HG03520 (cell line): Measurements from ENCODE around the gene PUM2.

Experiments used
- ATAC-seq: cut with Tn5 transposase; IDR thresholded peaks from one replicate; pipeline ENCODE4 v1.9.1; 2021; ENCODE audit warnings: mild to moderate bottlenecking, moderate library complexity; ENCODE audit not compliant: unreplicated experiment

PUM2 gene

DNA sequence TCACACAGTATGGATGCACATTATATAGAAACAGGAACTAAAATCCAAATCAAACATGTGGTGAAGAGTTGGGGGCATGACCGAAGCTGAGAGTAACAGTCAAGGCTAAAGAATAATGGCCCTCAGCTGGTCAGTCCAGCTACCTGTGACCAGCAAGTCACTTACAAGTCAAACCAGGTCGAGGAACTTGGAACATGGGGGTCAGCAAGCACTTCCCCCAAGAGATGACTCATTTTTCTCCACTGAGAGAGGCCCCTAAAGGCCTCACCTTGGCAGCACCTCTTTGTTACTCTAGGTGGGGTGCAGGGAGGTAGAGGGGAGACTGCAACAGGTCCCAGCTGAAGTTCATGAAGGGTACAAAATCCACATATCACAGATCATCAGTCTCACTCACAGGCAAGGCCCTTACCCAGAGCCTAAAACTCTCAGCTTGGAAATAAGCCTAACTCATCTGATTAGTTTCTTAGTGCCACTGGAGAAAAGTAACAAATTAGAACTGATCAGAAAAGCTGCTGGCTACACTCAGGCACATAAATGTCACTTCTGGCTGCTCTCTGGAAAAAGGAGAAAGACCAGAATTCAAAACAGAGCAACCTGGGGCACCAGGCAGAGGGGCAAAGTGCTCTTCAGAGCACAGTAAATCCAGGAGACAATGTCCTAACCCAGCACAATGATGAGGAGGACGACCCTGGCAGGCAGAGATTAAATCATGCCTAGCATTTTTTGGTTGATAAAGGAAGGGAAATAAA is 129.7 kb downstream of the PUM2 start:
- no peak for ATAC-seq

DNA sequence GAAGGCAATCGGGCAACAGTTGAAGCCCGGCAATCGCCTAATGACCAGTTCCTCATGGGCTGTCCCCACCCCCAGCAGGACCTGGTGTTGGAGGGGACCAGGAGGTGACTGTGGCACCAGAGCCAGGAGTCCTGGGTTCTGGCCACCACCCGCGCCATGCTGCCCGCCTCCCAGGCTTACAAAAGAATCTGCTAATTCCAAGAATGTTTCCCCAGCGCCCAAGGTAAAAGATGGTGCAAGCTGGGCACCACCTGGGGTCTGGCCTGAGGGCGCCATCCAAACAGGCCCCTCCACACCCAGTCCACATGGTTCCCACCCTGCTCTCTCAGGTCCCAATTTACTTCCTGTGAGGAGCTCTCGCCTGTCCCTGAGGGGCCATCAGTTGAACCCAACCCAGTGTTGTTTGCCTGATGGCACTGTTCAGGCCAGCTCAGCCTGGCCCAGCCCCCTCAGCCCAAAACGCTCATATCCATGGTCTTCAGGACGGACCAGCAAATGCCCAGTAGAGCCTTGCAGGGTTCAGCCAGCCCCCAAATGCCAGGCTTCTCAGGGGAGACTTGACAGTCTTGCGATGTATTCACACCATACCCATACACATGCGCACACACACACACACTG is 130.8 kb downstream of the PUM2 start:
- no peak for ATAC-seq

DNA sequence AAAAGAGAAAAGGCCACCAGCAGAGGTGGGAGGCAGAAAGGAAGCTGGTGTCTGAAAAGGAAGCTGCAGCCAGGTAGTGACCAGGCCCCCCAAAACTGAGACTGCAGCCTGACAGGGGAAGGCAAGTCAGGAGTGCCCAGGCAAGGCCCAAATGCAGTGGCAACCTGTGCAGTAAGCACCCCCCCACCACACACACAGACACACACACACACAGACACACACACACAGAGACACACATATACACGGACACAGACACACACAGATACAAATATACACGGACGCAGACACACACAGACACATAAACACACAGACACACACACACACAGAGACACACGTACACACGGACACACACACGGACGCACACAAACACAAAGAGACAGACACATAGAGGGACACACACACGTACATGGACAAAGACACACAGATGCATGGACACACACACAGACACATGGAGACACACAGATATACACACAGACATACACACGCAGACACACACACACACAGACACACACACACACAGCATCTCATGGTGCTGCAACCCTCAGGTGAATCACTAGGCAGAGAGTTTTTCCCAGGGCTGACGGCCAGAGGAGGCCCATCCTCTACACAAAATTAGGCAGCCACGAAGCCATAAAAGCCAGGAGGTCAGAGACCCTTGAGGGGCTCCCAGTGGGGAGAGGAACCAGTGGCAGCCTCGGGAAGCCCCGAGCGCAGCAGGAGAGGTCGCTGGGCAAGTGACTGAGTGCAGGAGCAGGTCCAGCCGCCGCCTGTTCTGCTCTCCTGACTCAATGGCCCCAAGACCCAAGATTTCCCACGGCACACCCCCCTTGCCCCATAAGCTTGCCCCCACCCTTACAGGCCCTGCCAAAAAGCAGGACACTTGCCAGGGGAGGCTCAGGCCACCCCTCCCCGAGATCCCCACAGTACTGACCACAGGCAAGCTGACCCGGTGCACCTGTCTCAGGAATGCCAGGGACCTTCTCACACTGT is 132.0 kb downstream of the PUM2 start:
- no peak for ATAC-seq

DNA sequence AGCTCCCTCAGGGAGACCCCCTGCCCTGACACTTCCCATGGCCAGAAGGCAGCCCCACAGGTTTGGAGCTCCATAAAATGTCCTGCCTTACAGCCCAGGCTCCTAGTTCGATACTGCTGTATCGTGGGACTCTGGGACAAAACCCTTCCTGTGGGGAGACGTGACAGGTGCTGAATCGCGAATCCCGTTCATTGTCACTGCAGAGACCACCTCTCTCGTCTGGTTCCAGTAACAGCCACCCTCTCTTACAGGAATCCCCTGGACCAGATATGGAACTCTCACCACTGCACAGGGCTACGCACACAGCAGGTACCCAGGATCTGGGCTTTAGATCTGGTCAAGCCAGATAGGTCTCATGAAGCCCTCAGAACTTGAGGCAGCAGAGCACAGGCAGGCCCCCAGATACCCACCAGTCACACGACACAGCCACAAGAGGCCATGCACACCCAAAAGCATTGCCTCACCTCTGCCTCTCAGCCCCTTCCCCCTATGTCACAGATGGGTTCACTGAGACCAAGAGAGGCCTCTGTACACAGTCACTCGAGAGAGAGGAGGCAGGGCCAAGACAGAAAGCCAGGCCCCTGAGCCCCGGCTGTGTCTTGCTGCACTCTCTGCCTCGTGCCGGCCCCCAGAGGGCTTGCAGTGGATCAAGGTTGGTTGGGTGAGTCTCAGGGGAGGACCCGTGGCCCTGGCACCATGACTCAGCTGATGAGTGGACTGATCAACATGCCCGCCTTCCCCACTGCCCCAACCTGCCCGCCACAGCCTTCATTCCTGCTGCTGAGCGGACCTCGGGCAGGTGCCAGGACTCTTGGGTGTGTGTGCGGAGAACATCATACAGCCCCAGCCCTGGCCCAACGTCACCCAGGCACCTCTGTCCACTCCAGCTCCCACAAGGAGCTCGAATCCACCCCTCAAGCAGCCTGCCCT is 133.3 kb downstream of the PUM2 start:
- ATAC-seq, result no peak

DNA sequence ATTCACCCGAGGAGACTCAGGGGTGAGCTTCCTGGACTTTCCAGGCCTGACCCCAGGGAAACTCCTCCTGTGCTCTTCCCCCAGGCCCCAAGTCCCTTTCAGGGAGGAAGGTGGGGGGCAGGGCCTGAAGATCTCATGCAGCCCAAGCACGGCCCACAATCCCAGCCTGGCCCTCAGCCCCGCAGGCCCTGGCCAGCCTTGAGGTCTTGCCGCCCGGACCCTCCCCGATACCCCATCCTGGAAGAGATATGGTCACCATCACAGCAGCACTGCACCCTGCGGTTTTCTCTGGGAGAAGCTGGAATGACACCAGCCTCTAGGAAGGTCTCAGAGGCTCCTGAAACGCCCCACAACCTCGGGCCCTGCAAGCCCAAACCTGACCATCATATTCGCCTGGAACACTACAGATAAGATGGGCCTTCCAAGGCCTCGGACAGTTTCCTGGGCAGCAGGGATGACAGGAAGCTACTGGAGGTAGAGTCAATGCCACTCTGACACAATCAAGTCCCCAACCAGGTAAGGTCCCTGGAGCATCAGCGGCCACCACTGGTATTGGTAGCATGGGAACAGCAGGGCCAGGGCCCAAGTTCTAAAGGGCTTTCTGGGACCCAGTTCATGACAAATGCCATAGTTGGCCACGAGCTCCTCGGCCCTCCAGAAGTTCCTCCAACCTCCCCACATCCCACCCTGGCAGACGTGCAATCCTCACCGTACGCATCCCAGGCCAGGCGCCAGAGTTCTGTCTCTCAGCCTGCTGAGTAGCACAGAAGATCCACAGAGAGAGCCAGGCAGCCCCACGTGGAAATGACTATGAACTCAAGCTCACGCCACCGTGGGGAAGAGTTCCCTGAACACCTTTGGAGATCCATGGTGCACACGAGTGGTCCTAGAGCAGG is 134.3 kb downstream of the PUM2 start:
- ATAC-seq, result no peak

DNA sequence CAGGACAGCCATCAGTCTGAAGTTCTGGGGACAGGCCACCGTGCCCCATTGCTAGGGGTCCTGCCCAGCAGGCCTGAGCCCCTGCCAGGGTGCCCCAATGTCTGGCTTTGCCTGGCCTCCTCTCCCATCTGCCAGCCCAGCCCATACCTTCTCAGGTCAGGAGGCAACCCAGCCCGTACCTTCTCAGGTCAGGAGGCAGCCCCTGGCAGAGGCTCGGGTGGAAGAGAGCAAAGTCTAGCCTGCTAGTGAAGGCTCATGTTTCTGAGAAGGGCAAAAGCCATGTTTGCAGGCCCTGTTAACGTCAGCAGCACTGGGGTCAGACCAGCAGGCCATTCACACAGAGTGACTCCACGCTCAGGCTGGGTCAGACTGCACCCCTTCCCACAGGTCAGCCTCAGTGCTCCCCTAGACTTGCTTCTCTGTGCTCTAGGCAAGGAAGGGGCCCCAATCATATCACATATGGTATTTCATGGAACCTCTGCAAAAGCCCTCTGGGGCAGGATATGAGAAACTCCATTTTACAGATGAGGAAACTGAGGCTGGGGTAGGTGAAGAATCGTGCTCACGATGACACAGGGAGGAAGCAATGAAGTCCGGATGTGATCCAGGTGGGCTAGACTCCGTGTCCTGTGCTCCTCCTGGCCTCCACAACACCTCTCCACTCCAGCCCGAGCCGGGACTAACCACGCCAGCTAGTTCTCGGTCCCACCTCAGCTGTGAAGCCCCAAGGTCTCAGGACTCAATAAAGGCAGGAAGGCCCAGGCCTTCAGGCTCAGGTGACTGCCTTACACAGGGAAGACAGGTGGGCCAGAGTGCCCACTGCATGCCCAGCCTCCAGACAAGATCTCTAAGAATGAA is 135.2 kb downstream of the PUM2 start:
- no peak for ATAC-seq

DNA sequence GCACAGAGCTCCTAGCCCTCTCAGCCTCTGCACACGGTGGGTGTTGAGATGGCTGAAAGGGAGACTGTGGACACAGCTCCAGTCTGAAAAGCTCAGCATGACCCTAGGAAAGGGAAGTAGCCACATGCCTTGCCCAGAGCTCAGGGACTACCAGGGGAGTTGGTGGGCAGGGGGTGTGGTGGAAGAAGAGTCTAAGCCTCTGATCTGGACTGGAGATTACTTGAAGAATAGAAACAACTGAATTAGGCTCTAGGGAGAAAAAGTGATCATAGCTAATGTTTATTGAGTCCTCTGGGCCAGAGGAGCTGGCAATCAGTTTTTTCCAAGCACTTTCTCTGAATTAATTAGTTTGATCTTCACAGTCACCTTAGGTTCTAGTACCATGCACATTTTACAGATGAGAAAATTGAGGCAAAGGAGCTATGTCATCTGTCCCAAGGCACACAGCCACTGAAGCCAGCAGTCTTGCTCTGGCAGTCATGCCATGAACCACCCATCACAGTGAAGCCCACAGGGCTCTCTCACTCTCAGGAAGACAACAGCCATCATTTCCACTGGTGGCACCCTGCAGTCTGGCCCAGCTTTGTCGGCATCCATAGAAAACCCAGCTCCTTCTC is 136.0 kb downstream of the PUM2 start:
- ATAC-seq, result no peak

DNA sequence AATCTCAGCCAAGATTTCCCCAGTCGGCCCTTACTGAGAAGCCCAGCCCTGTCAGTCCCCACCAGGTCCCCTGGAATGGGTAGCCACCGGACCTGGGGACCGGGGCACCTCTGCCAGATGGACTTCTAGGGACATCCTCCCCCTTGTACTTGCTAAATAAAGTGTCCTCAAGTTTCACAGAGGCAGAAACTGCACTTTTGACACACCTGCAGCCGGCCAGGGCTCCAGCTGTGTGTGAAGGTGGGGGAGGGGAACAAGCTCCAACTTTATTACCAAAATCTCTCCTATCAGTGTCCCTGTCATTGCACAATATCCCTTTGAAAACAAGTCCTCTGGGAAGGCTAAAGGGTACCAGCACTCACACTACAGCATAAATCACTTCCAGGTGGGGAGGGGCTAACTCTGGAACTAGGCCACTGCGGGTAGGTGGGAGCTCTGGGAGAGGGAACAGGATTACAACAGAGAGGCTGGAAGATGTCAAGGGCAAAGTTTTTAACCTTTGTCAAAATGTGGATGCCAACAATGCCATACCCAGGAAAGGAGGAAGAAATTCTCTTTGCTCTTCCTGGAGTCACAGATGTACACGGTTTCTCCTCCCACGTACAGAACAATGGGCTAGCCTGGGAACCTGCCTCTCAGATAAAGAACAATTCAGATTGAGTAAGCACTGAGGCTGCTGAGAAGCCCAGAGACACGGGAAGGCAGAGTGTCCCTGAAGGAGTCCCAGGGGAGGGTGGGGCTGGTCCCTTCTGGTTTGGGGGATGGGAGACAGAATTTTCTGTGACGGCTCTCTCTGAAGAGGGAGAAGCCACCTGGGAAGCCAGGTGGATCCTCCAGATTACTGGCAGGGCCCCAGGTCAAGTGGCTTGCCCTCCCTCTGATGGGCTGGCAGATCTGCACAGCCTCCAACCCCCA is 136.7 kb downstream of the PUM2 start:
- ATAC-seq, result no peak

DNA sequence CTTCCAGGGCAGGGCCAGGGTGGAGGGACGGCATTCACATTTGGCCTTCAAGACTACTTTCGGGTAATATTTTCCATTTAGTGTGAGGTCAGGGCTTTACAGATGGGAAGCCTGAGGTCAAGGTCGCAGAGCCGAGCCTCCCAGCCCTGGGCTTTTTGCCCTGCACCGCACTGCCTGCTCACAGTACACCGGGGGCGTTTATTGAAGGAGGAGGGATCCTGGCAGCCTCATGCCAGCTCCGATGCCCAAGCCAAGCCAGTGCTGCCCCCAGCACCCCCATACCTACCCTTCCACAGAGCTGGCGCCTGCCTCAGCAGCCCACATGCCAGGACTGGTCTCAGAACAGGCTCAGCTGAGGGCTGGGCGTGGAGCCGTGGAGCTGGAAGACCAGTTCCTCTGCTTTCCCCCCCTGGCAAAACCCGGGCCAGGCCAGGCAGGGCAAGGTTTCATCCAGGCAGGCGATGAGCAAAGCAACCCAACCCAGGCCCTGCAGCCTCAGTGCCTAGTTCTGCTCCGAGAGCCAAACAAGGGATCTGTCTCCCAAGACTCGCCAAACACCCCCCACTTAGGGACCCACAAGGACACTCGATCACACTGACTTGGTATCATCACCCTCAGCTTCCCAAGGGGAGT is 137.7 kb downstream of the PUM2 start:
- no peak for ATAC-seq

DNA sequence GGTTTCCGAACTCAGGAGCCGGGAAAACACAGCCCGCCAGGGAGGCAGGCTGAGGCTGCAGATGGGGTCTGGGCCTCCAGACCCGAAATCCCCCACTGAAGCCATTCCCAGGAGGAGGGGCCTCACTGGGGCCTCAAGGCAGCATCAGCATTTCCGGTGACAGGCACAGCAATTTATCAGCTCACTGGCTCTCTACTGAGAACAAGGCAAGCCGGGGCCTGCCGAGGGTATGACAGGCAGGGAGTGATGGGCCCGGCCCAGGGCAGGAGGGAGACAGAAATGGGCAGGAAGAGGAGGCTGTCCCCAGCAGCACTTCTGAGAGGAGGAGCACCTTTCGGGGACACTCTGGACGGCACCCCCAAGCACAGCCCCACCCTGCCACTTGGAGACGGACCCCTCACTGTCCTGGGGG is 138.2 kb downstream of the PUM2 start:
- ATAC-seq, result no peak

DNA sequence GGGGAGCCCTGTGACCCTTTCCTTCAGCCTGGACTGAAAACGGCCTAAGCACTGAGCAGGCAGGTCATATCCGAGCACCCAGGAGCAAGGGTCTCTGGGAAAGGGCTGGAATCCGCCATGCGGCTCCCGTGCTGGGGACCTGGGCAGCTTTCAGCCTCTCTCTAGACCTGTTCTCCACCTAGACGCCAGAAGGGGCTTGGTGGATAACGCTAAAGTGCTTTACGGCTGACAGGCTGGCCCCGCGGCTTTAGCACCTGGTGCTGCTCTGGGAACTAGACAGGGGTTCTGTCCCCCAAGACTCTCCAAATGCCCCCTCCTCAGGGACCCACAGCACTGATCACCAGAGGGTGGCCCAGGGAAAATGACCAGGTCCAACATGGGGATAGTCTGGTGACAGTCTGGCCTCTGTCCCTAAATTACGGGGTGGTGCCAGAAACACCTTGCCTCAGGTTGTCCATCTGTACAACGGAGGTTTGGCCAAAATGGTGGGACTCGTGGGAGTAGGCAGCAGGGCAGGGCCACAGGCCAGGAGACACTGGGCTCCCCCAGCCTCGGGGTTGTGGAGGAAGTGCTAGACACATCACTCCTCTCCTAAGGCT is 138.7 kb downstream of the PUM2 start:
- no peak for ATAC-seq

DNA sequence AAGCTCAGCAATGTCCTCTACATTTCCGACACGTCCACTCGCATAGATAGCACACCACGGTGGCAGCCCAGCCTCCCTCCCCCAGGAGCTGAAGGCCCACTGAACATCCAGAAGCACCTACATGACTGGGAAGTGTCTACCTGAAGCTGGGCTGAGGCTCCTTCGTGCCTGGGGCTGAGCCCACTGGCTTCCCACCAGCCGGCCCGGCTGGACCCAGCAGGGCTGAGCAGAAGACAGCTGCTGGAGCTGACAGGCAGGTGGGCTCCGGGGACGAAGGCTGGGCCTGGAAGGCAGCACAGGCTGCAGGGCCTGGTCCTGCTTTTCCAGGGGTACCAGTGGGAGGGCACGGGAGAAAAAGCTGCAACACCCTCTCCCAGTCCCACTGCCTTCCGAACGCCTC is 139.2 kb downstream of the PUM2 start:
- ATAC-seq, result no peak

DNA sequence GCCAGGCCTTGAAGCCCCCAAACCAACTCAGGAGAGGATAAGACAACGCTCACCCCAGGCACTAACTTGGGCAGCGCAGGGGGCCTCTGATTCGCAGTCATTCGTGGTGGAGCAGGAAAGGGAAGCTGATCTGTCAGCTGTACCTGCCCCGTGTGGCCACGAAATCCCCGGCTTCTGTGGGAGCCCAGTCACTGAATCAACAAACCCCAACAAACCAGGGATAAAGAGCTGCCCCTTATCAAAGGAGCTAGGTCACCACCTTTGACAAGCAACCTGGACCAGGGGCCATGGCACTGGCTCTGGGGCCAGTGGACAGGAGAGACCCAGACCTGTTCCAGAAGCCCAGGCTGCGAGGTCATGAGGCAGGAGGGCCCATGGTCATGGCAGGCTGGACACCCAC is 140.2 kb downstream of the PUM2 start:
- no peak for ATAC-seq

DNA sequence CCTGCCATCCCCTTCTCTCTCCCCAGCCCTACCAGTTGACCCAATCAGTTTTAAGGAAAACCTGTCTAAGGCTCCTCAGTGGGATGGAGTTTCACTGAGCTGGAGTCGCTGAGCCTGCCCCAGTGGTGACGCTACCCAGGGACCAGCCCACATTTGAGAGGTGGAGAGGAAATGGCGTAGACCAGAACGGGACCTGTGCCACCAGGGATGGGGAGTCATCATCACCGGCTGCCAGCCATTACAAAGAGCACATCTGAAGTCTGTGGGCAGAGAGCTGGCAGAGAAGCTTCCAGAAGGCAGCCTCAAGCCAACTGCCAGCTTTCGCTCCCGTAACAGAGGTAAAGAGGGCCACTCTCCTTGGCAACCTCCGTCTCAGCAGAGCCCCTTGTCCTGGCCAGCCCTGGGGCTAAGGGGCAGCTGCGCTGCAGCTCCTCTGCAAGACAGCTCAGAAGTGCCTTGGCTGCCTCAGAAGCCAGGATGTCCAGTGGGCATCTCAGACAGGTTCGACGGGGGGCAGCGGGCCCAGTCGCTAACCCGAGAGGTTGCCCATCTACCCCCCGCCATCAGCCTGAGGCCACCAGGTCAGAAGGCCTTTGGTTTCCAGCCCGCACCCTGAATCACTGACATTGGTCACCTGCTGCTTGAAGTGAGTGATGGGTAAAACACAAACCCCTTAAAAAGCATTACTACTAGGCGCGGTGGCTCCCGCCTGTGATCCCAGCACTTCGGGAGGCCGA is 141.1 kb downstream of the PUM2 start:
- no peak for ATAC-seq

DNA sequence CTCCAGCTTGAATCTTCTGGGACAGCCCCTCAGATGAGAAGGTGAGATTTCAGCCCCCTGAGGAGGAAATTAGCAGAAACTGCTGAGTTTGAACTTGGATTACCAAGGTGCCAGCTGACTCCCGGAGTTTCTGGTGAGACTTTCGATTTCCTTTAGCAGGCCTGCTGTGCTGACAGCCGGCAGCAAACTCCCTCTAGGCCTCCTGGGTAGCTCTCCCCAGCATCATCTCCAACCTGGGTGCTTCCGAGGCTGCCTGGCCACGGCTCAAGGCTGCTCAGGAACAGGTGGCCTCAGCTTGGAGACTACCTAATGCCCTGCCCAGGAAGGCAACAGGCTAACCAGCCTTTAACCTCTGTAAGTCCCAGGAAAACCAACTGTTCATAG is 142.2 kb downstream of the PUM2 start:
- ATAC-seq, result no peak

DNA sequence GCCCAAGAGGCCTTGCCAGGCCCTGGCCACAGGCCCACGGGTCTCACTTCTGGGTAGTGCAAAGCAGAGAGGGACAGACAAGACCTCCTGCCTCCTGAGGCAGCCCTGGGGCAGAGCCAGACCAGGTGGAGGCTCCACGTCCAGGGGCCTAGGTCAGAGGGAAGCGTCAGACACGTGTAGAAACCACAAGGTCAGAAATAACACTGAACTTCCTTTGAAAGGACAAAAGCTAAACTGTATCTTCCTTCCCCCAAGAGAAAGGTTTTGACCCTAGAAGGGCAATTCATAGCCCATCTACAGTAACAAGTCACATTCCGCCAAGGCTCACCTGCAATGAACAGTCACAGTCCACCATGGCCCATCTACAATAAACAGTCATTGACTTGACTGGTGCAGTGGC is 143.6 kb downstream of the PUM2 start:
- ATAC-seq, result no peak
